WTC11 (cell line): ENCODE data around the gene NLGN1. TPM values are rescaled to one million over a fixed set of nuclear protein-coding genes. Genes with fewer than 3 reads are reported as not detected.

ENCODE experiments used
- ATAC-seq: fragments of 200-7000 bp; cut with Tn5 transposase; 2 replicates; pipeline ENCODE4 v1.10.0; 2021; ENCODE audit warnings: mild to moderate bottlenecking, moderate library complexity
- CTCF ChIA-PET: fragments of 300-600 bp; sonication (Branson Sonifier 250); formaldehyde crosslinking; loops from one replicate; lab custom pipeline; 2021; ENCODE audit warnings: antibody characterized with exemption; lab: Charles Lee
- POLR2A ChIA-PET: fragments of 350-600 bp; sonication (Branson Sonifier 250); formaldehyde crosslinking; loops from one replicate; lab custom pipeline; 2021; ENCODE audit warnings: antibody characterized with exemption; lab: Charles Lee
- DNase-seq: peaks from one replicate; pipeline ENCODE4 v3.0.0; 2021; ENCODE audit warnings: low spot score
- H3K27ac Mint-ChIP-seq: 2 replicates; pipeline ENCODE4 v1.8.0; 2021; ENCODE audit warnings: mixed read lengths
- H3K27me3 Mint-ChIP-seq: 2 replicates; pipeline ENCODE4 v1.8.0; 2021; ENCODE audit warnings: low read depth, mild to moderate bottlenecking, moderate library complexity, mixed read lengths
- H3K36me3 Mint-ChIP-seq: 2 replicates; pipeline ENCODE4 v1.8.0; 2021; ENCODE audit warnings: mixed read lengths
- H3K4me1 Mint-ChIP-seq: 2 replicates; pipeline ENCODE4 v1.8.0; 2022; ENCODE audit warnings: mixed read lengths
- H3K4me3 Mint-ChIP-seq: 2 replicates; pipeline ENCODE4 v1.8.0; 2021; ENCODE audit warnings: mild to moderate bottlenecking, moderate library complexity, mixed read lengths
- H3K9me3 Mint-ChIP-seq: 2 replicates; pipeline ENCODE4 v1.8.0; 2021; ENCODE audit warnings: mixed read lengths
- E2F4 ChIP-seq: sonication (generic); formaldehyde crosslinking; IDR thresholded peaks from 2 replicates; pipeline ENCODE4 v1.8.1; 2022; ENCODE audit warnings: low read depth, mild to moderate bottlenecking, moderate library complexity, missing genetic modification reagents, borderline replicate concordance
- FOXK1 ChIP-seq: sonication (generic); formaldehyde crosslinking; IDR thresholded peaks from 2 replicates; pipeline ENCODE4 v1.8.0; 2022; ENCODE audit warnings: mild to moderate bottlenecking, moderate library complexity, missing genetic modification reagents
- JAZF1 ChIP-seq: fragments of 250-450 bp; sonication (Bioruptor Pico); IDR thresholded peaks from 2 replicates; pipeline ENCODE4 v1.9.0; 2021; ENCODE audit warnings: moderate library complexity, mild to moderate bottlenecking, inconsistent platforms
- MLX ChIP-seq: sonication (generic); formaldehyde crosslinking; IDR thresholded peaks from 2 replicates; pipeline ENCODE4 v1.8.1; 2023; ENCODE audit warnings: mild to moderate bottlenecking, missing genetic modification reagents, moderate library complexity
- MYBL2 ChIP-seq: sonication (generic); formaldehyde crosslinking; IDR thresholded peaks from 2 replicates; pipeline ENCODE4 v1.8.1; 2023; ENCODE audit warnings: mild to moderate bottlenecking, moderate library complexity, missing genetic modification reagents
- NR3C1 ChIP-seq: sonication (generic); formaldehyde crosslinking; conservative IDR thresholded peaks from 2 replicates; pipeline ENCODE4 v1.8.1; 2023; ENCODE audit warnings: low read depth, mild to moderate bottlenecking, missing genetic modification reagents
- OVOL2 ChIP-seq: fragments of 250-450 bp; sonication (Bioruptor Pico); IDR thresholded peaks from 2 replicates; pipeline ENCODE4 v1.9.0; 2021; ENCODE audit warnings: mild to moderate bottlenecking, borderline replicate concordance
- SOX15 ChIP-seq: fragments of 250-450 bp; sonication (Bioruptor Pico); IDR thresholded peaks from 2 replicates; pipeline ENCODE4 v1.9.0; 2021; ENCODE audit warnings: mild to moderate bottlenecking
- STAT6 ChIP-seq: sonication (generic); formaldehyde crosslinking; conservative IDR thresholded peaks from 2 replicates; pipeline ENCODE4 v1.8.1; 2023; ENCODE audit warnings: mild to moderate bottlenecking, low read depth, missing genetic modification reagents, moderate library complexity
- TCF7 ChIP-seq: sonication (generic); formaldehyde crosslinking; IDR thresholded peaks from 2 replicates; pipeline ENCODE4 v1.8.0; 2022; ENCODE audit warnings: mild to moderate bottlenecking, low read depth, missing genetic modification reagents, moderate library complexity
- TP53 ChIP-seq: sonication (generic); formaldehyde crosslinking; IDR thresholded peaks from 2 replicates; pipeline ENCODE4 v1.8.1; 2023; ENCODE audit warnings: mild to moderate bottlenecking, missing genetic modification reagents
- ZNF138 ChIP-seq: sonication (generic); formaldehyde crosslinking; conservative IDR thresholded peaks from 2 replicates; pipeline ENCODE4 v1.8.1; 2022; ENCODE audit warnings: mild to moderate bottlenecking, moderate library complexity, missing genetic modification reagents
- ZNF232 ChIP-seq: sonication (generic); formaldehyde crosslinking; IDR thresholded peaks from 2 replicates; pipeline ENCODE4 v1.8.0; 2022; ENCODE audit warnings: mild to moderate bottlenecking, missing genetic modification reagents
- ZNF317 ChIP-seq: sonication (generic); formaldehyde crosslinking; IDR thresholded peaks from 2 replicates; pipeline ENCODE4 v1.8.1; 2023; ENCODE audit warnings: low read depth, mild to moderate bottlenecking, moderate library complexity, missing genetic modification reagents, borderline replicate concordance
- ZNF416 ChIP-seq: fragments of 250-450 bp; sonication (Bioruptor Pico); IDR thresholded peaks from 2 replicates; pipeline ENCODE4 v1.9.0; 2021; ENCODE audit warnings: mild to moderate bottlenecking, inconsistent platforms
- total RNA-seq: library from RNA; stranded (reverse); gene quantifications from 3 replicates; pipeline ENCODE4 v1.2.3, GENCODE V29; 2021
- TF ChIP-seq, protein P1 (sequence below): sonication (generic); formaldehyde crosslinking; IDR thresholded peaks from 2 replicates; pipeline ENCODE4 v1.8.1; 2023; ENCODE audit warnings: mild to moderate bottlenecking, moderate library complexity, missing genetic modification reagents
- TF ChIP-seq, protein P2 (sequence below): sonication (generic); formaldehyde crosslinking; IDR thresholded peaks from 2 replicates; pipeline ENCODE4 v1.8.0; 2022; ENCODE audit warnings: mild to moderate bottlenecking, missing genetic modification reagents
- TF ChIP-seq, protein P3 (sequence below): sonication (generic); formaldehyde crosslinking; IDR thresholded peaks from 2 replicates; pipeline ENCODE4 v1.8.0; 2022; ENCODE audit warnings: mild to moderate bottlenecking, missing genetic modification reagents
- TF ChIP-seq, protein P4 (sequence below): sonication (generic); formaldehyde crosslinking; IDR thresholded peaks from 2 replicates; pipeline ENCODE4 v1.8.1; 2022; ENCODE audit warnings: mild to moderate bottlenecking, missing genetic modification reagents, moderate library complexity, borderline replicate concordance
- TF ChIP-seq, protein P5 (sequence below): sonication (generic); formaldehyde crosslinking; IDR thresholded peaks from 2 replicates; pipeline ENCODE4 v1.8.0; 2022; ENCODE audit warnings: mild to moderate bottlenecking, missing genetic modification reagents

Gene NLGN1
- total RNA-seq, 1 experiment from 2014 or later, result 12.4 TPM

DNA sequence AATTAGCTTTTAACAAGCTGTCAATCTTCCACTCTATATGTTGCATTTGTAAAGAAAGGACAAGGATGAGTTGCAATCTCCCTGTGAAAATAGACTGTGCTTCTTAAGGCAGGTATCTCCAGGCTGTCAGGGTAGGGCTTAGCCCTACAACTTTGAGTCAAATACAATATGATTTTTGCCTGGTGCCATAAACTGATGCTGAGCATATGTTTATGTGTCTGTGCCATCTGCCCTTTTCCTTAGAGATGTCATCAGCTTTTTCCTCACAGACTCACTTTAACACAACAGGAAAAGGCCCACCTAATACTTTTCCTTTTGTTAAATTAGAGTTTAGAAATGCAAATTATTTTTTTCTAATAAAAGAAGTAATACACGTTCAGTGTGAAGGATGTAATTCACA, 548.3 kb downstream of the NLGN1 start:
- H3K27me3 Mint-ChIP-seq, result no peaks in the 10 kb centered on the region
- CTCF ChIA-PET, result no interaction called here
- DNase-seq (no peak), ATAC-seq (no peak)
- peaks cover 6% of the 10 kb centered on the region for H3K4me1 Mint-ChIP-seq
- no peaks in the 10 kb centered on the region for H3K36me3 Mint-ChIP-seq
- no peak overlapping the region for H3K27ac Mint-ChIP-seq
- no peak overlapping the region for H3K4me3 Mint-ChIP-seq
- no peaks in the 10 kb centered on the region for H3K9me3 Mint-ChIP-seq
- POLR2A ChIA-PET, result no interaction called here
- no peak for TF ChIP-seq TP53 (CRISPR knock-in tag)
- TF ChIP-seq, protein P1, sequence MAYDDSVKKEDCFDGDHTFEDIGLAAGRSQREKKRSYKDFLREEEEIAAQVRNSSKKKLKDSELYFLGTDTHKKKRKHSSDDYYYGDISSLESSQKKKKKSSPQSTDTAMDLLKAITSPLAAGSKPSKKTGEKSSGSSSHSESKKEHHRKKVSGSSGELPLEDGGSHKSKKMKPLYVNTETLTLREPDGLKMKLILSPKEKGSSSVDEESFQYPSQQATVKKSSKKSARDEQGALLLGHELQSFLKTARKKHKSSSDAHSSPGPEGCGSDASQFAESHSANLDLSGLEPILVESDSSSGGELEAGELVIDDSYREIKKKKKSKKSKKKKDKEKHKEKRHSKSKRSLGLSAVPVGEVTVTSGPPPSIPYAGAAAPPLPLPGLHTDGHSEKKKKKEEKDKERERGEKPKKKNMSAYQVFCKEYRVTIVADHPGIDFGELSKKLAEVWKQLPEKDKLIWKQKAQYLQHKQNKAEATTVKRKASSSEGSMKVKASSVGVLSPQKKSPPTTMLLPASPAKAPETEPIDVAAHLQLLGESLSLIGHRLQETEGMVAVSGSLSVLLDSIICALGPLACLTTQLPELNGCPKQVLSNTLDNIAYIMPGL (CRISPR knock-in tag), result no peak
- TF ChIP-seq JAZF1, result no peak
- TF ChIP-seq, protein P2, sequence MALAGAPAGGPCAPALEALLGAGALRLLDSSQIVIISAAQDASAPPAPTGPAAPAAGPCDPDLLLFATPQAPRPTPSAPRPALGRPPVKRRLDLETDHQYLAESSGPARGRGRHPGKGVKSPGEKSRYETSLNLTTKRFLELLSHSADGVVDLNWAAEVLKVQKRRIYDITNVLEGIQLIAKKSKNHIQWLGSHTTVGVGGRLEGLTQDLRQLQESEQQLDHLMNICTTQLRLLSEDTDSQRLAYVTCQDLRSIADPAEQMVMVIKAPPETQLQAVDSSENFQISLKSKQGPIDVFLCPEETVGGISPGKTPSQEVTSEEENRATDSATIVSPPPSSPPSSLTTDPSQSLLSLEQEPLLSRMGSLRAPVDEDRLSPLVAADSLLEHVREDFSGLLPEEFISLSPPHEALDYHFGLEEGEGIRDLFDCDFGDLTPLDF (CRISPR knock-in tag), result no peak
- no peak for TF ChIP-seq ZNF232 (CRISPR knock-in tag)
- no peak for TF ChIP-seq NR3C1 (CRISPR knock-in tag)
- TF ChIP-seq, protein P3, sequence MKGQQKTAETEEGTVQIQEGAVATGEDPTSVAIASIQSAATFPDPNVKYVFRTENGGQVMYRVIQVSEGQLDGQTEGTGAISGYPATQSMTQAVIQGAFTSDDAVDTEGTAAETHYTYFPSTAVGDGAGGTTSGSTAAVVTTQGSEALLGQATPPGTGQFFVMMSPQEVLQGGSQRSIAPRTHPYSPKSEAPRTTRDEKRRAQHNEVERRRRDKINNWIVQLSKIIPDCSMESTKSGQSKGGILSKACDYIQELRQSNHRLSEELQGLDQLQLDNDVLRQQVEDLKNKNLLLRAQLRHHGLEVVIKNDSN (CRISPR knock-in tag), result no peak
- no peak for TF ChIP-seq ZNF416 (CRISPR knock-in tag)
- no peak for TF ChIP-seq MLX (CRISPR knock-in tag)
- TF ChIP-seq, protein P4, sequence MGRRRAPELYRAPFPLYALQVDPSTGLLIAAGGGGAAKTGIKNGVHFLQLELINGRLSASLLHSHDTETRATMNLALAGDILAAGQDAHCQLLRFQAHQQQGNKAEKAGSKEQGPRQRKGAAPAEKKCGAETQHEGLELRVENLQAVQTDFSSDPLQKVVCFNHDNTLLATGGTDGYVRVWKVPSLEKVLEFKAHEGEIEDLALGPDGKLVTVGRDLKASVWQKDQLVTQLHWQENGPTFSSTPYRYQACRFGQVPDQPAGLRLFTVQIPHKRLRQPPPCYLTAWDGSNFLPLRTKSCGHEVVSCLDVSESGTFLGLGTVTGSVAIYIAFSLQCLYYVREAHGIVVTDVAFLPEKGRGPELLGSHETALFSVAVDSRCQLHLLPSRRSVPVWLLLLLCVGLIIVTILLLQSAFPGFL (CRISPR knock-in tag), result no peak
- TF ChIP-seq ZNF138 (CRISPR knock-in tag), result no peak
- TF ChIP-seq TCF7 (CRISPR knock-in tag), result no peak
- no peak for TF ChIP-seq MYBL2 (CRISPR knock-in tag)
- no peak for TF ChIP-seq E2F4 (CRISPR knock-in tag)
- no peak for TF ChIP-seq FOXK1
- no peak for TF ChIP-seq OVOL2 (CRISPR knock-in tag)
- no peak for TF ChIP-seq STAT6
- no peak for TF ChIP-seq ZNF317 (CRISPR knock-in tag)
- no peak for TF ChIP-seq SOX15 (CRISPR knock-in tag)
- TF ChIP-seq, protein P5, sequence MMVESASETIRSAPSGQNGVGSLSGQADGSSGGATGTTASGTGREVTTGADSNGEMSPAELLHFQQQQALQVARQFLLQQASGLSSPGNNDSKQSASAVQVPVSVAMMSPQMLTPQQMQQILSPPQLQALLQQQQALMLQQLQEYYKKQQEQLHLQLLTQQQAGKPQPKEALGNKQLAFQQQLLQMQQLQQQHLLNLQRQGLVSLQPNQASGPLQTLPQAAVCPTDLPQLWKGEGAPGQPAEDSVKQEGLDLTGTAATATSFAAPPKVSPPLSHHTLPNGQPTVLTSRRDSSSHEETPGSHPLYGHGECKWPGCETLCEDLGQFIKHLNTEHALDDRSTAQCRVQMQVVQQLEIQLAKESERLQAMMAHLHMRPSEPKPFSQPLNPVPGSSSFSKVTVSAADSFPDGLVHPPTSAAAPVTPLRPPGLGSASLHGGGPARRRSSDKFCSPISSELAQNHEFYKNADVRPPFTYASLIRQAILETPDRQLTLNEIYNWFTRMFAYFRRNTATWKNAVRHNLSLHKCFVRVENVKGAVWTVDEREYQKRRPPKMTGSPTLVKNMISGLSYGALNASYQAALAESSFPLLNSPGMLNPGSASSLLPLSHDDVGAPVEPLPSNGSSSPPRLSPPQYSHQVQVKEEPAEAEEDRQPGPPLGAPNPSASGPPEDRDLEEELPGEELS, result no peak
- TF ChIP-seq, all 79 proteins: peak for 0
